ENCODE results near the gene ACER3. TPM values are rescaled to one million over a fixed set of nuclear protein-coding genes. Genes with fewer than 3 reads are reported as not detected.

Gene ACER3
- total RNA-seq, 2 experiments from 2014 or later, result 10.5 to 10.9 TPM

DNA sequence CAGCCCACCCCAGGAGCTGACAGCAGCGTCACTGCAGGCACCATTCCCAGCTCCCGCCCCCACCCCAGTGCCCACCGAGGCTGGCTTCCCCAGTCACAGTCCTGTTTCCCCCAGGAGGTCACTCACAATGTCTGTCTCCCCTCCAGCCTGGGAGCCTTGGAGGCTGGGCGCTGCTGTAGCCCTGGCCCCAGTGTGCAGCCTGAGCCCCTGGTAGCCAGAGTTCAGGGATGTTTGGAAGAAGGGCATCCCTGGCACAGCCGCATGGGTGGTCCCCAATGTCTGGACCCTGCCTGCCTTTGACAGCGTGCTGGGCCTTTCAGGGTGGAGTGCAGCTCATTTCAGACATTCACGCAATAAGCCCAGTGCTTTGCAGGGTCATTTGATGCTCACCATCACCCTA is 210.4 kb downstream of the ACER3 start:
- H3K36me3 Mint-ChIP-seq, result no peaks in the 10 kb centered on the region
- H3K4me1 Mint-ChIP-seq (ENCODE audit: low read depth), result peaks cover 11% of the 10 kb centered on the region
- no peak for DNase-seq
- ChIA-PET CTCF (interaction anchor here (0.7 to 1.5 kb wide), 2 partner anchors 20 to 23 kb away, joined by 3 read pairs; no protein-coding TSS in a partner anchor), POLR2A (no interaction called here)
- H3K9me3 Mint-ChIP-seq, result no peaks in the 10 kb centered on the region
- H3K27ac Mint-ChIP-seq, result no peak overlapping the region
- H3K27me3 Mint-ChIP-seq, result no peaks in the 10 kb centered on the region
- intact Hi-C loops (cut with micrococcal nuclease), result no loop called here
- no peak overlapping the region for H3K4me3 Mint-ChIP-seq

DNA sequence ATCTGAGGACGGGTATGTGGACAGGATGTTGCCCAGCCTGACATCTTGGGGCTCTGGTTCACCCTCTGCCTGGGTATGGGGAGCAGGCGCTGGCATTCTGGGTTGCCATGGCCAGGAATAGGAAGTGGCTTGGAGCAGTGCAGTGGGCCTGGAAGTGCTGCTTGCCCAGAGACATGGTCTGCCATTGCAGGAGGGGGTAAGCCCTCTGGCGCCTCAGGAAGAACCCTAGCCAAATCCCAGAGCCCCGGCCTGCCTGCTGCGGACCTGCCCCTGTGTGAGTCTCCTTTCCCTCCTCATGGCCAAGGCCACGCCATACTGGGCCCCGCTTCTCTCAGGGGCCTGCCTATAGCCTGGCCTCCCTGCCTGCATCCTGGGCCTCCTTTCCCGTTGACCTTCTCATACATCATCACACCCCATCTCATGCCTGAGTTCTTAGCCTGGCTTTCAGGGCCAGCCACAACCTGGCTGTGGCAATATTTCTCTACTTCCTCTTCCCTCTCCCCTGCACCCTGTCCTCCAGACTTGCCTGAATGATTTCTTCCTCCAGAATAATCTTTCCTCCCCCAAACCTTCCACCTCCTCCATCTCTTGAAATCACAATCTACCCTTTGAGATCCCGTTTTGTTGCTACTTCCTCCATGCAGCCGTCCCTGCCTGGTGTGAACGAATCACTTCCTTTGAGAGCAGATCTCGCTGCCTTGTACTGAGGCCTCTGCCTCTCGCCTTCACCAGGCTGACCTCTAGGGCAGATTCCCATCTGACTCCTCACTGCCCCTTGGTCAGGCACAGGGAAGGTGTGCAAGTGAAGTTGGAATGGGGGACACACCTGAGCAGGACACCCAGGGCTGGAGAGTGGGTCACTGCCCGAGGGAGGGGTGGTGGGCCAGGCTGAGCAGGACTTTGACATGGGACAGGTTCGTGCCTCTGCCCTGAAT is 211.2 kb downstream of the ACER3 start:
- POLR2A ChIA-PET, result no interaction called here
- peaks cover 11% of the 10 kb centered on the region for H3K4me1 Mint-ChIP-seq (ENCODE audit: low read depth)
- DNase-seq, result no peak
- no peaks in the 10 kb centered on the region for H3K9me3 Mint-ChIP-seq
- peak overlapping the region; percentile 29 for H3K27ac Mint-ChIP-seq
- intact Hi-C loops (cut with micrococcal nuclease), result no loop called here
- no peaks in the 10 kb centered on the region for H3K27me3 Mint-ChIP-seq
- CTCF ChIA-PET, result interaction anchor here (2.0 kb wide), 1 partner anchor 19 kb away, joined by 5 read pairs; no protein-coding TSS in a partner anchor
- no peak overlapping the region for H3K4me3 Mint-ChIP-seq
- no peaks in the 10 kb centered on the region for H3K36me3 Mint-ChIP-seq

DNA sequence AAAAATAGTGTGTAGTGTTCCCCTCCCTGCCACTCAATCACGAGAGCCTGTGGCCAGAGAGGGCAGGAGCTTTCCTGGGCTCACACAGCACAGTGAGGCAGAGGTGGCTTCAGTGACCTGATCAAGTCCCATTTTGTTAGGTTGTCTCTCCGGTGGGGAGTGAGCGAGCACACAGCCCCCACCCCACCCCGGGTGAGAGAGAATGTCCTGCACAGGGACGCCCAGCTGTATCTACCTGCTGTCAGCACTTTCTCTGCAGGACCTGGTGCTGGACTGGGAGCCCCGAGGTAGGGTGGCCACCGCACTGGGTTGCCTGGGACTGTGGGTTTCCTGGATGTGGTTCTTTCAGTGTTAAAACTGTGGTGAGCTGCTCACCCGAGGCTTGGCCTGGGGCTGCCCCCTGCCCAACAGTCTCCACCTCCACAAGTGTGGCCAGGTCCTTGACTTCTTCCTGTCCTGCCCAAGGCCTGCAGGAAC is 212.2 kb downstream of the ACER3 start:
- H3K9me3 Mint-ChIP-seq, result no peaks in the 10 kb centered on the region
- POLR2A ChIA-PET, result no interaction called here
- peak; percentile 52 for DNase-seq
- intact Hi-C loops (cut with micrococcal nuclease), result no loop called here
- CTCF ChIA-PET, result interaction anchor here (2.0 kb wide), 1 partner anchor 18 kb away, joined by 5 read pairs; no protein-coding TSS in a partner anchor
- H3K27me3 Mint-ChIP-seq, result no peaks in the 10 kb centered on the region
- no peak overlapping the region for H3K4me3 Mint-ChIP-seq
- no peaks in the 10 kb centered on the region for H3K36me3 Mint-ChIP-seq
- no peak overlapping the region for H3K27ac Mint-ChIP-seq
- peaks cover 11% of the 10 kb centered on the region for H3K4me1 Mint-ChIP-seq (ENCODE audit: low read depth)

DNA sequence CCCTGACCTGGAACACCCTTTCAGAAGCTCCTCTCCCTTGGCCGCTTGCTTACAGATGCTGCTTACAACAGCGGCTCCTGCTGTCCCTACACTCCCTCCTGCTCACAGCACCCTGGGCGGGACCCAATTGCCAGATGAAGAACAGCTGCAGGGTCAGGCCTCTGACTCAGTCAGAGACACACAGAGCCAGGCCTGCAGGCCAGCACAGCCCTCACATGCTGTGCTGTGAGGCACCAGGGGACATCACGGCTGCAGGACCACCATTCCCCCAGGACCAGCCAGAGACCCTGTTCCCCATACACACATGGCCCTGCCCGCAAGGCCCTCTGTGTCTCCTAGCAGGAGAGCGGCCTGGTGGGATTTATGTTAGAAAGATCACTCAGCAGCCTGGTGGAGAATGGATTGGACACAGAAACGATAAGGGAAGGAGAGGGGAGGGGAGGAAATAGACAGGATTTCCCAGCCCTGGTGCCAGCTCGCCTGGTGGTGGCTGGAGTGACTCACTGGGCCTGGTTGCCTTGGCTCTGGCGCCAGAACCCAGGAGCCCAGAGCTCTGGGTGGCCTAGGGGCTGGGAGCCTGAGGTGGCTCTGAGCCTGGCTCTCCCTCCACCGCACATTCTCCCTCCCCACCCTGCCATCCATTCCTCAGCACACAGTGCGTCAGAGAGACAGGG is 212.7 kb downstream of the ACER3 start:
- H3K9me3 Mint-ChIP-seq, result peaks cover 2% of the 10 kb centered on the region
- no peak overlapping the region for H3K4me3 Mint-ChIP-seq
- no peaks in the 10 kb centered on the region for H3K36me3 Mint-ChIP-seq
- POLR2A ChIA-PET, result no interaction called here
- no peak for DNase-seq
- H3K27ac Mint-ChIP-seq, result no peak overlapping the region
- intact Hi-C loops (cut with micrococcal nuclease), result no loop called here
- CTCF ChIA-PET, result interaction anchor here (2.0 kb wide), 1 partner anchor 18 kb away, joined by 5 read pairs; no protein-coding TSS in a partner anchor
- no peaks in the 10 kb centered on the region for H3K27me3 Mint-ChIP-seq
- peaks cover 11% of the 10 kb centered on the region for H3K4me1 Mint-ChIP-seq (ENCODE audit: low read depth)

DNA sequence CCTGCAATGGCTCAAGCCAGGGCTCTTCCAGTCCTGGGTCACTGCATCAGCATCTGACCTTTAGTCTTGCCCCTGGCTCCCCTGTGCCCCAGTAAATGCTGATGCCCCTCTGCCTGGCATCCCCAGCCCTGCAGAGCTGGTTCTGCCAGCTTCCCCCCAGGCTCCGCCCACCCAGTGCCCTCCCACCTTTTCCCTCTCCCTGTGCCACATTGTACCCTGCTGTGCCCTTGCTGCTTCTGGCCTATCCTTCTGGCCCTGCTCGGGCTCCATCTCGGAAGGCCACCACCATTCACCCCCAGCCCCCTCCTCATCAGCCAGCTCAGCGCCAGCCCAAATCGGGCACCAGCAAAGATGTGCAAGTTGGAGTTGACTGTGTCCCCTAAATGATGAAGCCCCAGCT is 213.5 kb downstream of the ACER3 start:
- Mint-ChIP-seq H3K27me3 (no peaks in the 10 kb centered on the region), H3K36me3 (no peaks in the 10 kb centered on the region), H3K9me3 (peaks cover 4% of the 10 kb centered on the region), H3K4me1 (ENCODE audit: low read depth) (peaks cover 11% of the 10 kb centered on the region), H3K4me3 (no peak overlapping the region), H3K27ac (no peak overlapping the region)
- CTCF ChIA-PET, result interaction anchor here (2.0 kb wide), 1 partner anchor 17 kb away, joined by 5 read pairs; no protein-coding TSS in a partner anchor
- POLR2A ChIA-PET, result no interaction called here
- DNase-seq, result no peak
- intact Hi-C loops (cut with micrococcal nuclease), result no loop called here

DNA sequence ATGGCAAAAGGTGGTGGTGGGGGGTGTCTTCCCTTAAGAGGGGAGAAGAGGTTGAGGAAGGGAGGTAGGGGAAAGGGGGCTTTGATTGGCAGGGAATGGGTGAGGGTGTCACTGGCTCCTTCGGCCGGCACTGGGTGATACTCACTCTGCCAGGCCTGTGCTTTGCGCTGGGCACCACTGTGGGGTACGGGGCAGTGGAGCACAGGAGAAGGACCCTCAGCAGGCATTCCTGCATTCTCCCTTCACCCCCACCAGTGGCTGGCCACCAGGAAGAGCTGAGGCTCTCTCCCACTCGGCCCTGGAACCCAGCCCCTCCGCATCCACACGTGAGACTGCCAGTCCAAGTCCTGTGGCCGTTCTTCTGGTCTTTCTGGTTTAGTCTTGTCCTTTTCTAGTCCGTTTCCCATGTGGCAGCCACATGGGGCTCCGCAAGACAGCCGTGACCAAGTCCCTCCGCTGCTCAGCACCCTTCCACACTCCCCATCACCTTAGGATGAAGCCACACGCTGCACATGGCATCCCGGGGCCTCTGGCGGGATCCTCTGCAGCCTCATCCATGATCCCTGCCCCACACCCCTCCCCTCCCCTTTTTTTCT is 214.0 kb downstream of the ACER3 start:
- Mint-ChIP-seq H3K36me3 (no peaks in the 10 kb centered on the region), H3K4me3 (no peak overlapping the region), H3K27me3 (no peaks in the 10 kb centered on the region), H3K4me1 (ENCODE audit: low read depth) (peaks cover 11% of the 10 kb centered on the region), H3K27ac (no peak overlapping the region), H3K9me3 (peaks cover 4% of the 10 kb centered on the region)
- intact Hi-C loops (cut with micrococcal nuclease), result no loop called here
- DNase-seq, result no peak
- ChIA-PET POLR2A (no interaction called here), CTCF (interaction anchor here (1.1 kb wide), 1 partner anchor 27 kb away, joined by 3 read pairs; no protein-coding TSS in a partner anchor)

DNA sequence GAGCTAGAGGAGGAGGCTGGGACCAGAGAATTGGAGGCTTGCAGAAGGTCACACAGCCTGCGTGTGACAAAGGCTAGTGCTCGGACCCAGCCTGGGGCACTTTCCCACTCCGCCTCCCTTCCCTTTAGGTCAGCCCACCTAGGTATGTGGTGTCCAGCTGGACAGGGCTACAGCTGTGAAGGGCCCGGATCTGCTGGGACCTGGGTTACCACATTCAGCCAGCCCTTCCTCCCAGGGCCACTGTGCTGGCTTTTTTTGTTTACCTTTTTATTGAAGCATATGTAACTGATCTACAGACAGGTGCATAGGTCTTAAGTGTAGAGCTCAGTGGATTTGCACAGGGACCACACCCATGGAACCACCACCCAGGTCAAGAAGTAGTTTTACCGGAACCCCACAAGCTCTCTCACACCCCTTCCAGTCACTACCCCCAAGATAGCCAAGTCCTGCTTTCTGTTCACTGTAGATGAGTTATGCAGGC is 214.7 kb downstream of the ACER3 start:
- no peak for DNase-seq
- no peaks in the 10 kb centered on the region for H3K27me3 Mint-ChIP-seq
- no peaks in the 10 kb centered on the region for H3K36me3 Mint-ChIP-seq
- intact Hi-C loops (cut with micrococcal nuclease), result no loop called here
- peaks cover 11% of the 10 kb centered on the region for H3K4me1 Mint-ChIP-seq (ENCODE audit: low read depth)
- peaks cover 4% of the 10 kb centered on the region for H3K9me3 Mint-ChIP-seq
- ChIA-PET POLR2A (no interaction called here), CTCF (interaction anchor here (1.0 to 1.1 kb wide), 2 partner anchors 16 to 28 kb away, joined by 3 read pairs; no protein-coding TSS in a partner anchor)
- H3K27ac Mint-ChIP-seq, result no peak overlapping the region
- H3K4me3 Mint-ChIP-seq, result no peak overlapping the region

Other genes with a start within 250 kb of the ACER3 start
- 10 to 100 TPM; 11.2 to 12.3 TPM for gene LRRC32, start 190.2 kb upstream of the ACER3 start, total RNA-seq
- 1 to 10 TPM; 3.8 to 3.9 TPM for gene TSKU, start 77.6 kb upstream of the ACER3 start, total RNA-seq
- gene B3GNT6, start 173.5 kb downstream of the ACER3 start, total RNA-seq, result not detected
- 1 to 10 TPM in 1 of 2 experiments, under 1 TPM in 1; 0.88 to 1.1 TPM for gene CAPN5, start 206.1 kb downstream of the ACER3 start, total RNA-seq
- gene OMP, start 241.9 kb downstream of the ACER3 start, total RNA-seq, result not detected

Data from activated CD4-positive, alpha-beta memory T cell treated with anti-CD3 and anti-CD28 coated beads for 36 hours (primary cell).